ENCODE data around the gene CPPED1.
"Not testable (repeated sequence)": the region's sequence is repeated elsewhere in the genome, so short reads cannot be mapped to it uniquely, and the experiment has no call there.

DNA sequence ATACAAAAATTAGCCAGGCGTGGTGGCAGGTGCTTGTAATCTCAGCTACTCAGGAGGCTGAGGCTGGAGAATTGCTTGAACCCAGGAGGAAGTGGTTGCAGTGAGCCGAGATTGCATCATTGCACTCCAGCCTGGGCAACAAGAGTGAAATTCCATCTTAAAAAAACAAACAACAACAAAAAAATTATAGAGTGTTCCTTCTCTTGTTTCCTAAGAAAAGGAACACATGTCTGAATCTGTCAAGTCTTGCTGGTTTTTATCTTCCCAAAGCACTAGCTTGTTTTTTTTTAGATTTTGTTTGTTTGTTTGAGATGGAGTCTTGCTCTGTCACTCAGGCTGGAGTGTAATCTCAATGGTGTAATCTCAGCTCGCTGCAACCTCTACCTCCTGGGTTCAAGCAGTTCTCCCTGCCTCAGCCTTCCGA, 13.1 kb upstream of the CPPED1 start:
- TF ChIP-seq, protein P1, sequence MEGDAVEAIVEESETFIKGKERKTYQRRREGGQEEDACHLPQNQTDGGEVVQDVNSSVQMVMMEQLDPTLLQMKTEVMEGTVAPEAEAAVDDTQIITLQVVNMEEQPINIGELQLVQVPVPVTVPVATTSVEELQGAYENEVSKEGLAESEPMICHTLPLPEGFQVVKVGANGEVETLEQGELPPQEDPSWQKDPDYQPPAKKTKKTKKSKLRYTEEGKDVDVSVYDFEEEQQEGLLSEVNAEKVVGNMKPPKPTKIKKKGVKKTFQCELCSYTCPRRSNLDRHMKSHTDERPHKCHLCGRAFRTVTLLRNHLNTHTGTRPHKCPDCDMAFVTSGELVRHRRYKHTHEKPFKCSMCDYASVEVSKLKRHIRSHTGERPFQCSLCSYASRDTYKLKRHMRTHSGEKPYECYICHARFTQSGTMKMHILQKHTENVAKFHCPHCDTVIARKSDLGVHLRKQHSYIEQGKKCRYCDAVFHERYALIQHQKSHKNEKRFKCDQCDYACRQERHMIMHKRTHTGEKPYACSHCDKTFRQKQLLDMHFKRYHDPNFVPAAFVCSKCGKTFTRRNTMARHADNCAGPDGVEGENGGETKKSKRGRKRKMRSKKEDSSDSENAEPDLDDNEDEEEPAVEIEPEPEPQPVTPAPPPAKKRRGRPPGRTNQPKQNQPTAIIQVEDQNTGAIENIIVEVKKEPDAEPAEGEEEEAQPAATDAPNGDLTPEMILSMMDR (IDR thresholded peaks at IDR 0.05 in 8 of 11, conservative IDR thresholded peaks at IDR 0.05 in 3 of 11): not testable (repeated sequence)
- not testable (repeated sequence) for TF ChIP-seq POLR2A (IDR thresholded peaks at IDR 0.05)
- peak in 1 of 3 donors; percentile 7 for TF ChIP-seq POLR2AphosphoS5 (IDR thresholded peaks at IDR 0.05)

All from spleen (tissue), 7 donors.